ENCODE results near the gene WDFY4. TPM values are rescaled to one million over a fixed set of nuclear protein-coding genes. Genes with fewer than 3 reads are reported as not detected.

WDFY4 gene
- total and polyA plus RNA-seq, 2 of the 4 experiments (the other 2 are of a cell fraction), result not detected

DNA sequence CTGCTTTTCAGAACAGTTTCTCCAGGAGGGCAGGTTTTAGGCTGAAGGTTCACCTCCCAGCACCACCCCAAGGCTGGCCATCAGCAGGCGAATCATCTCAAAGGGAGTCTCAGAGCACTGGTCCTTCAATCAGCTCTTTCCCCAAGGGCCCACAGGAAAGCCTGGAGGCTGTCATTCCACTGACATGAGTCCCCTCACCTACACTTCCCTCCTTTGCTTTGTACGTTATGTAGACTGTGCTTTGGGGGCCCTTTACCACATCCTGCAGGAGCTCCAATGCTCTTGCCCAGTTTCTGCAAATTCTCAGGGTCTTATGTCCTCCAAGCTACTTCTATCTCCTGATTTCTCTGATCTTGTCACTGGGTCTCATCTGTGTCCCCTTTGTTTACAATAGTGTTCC is 15.4 kb downstream of the WDFY4 start:
- H2BK15ac ChIP-seq (ENCODE audit: low read depth, low read length), result no peak overlapping the region
- WGBS, 2 experiments (ENCODE audit: extremely low coverage in 2 of 2, insufficient read length in 1 of 2), result no CpG with 5 or more reads among the region's 2 CpGs
- H4K5ac ChIP-seq (ENCODE audit: low read depth, low read length), result no peak overlapping the region
- no peak overlapping the region for H3K4ac ChIP-seq (ENCODE audit: low read depth, low read length)
- no peak overlapping the region for H3K4me2 ChIP-seq (ENCODE audit: low read depth, low read length)
- H2BK120ac ChIP-seq (ENCODE audit: low read depth, low read length), result no peak overlapping the region
- no peak overlapping the region for H3K14ac ChIP-seq (replicated peaks; ENCODE audit: low read depth, low read length)
- DNase-seq (no peak), ATAC-seq (ENCODE audit: low read depth) (no peak)
- no TSS peak for BruUV-seq (replicated peaks)
- H4K91ac ChIP-seq (ENCODE audit: insufficient read depth, low read depth, low read length), result no peak overlapping the region
- intact Hi-C loops (cut with micrococcal nuclease) (no loop called here), in situ Hi-C loops (cut with MboI; ENCODE audit: low sequenced_read_pairs) (no loop called here), dilution Hi-C loops (cut with HindIII; ENCODE audit: low sequenced_read_pairs, unreplicated experiment) (no loop called here)
- ChIA-PET CTCF (no interaction called here), POLR2A (ENCODE audit: unreplicated experiment) (no interaction called here)
- H3K9ac ChIP-seq (ENCODE audit: low read depth, low read length), result no peak overlapping the region
- no peak overlapping the region for H2BK20ac ChIP-seq (ENCODE audit: low read depth, low read length)
- no peak overlapping the region for H3K4me3 ChIP-seq (ENCODE audit: insufficient read depth, low read depth, low read length)
- no peak overlapping the region for H3K27ac ChIP-seq (ENCODE audit: insufficient read depth, low read length)
- TF ChIP-seq RCOR1 (IDR thresholded peaks at IDR 0.05; ENCODE audit: insufficient replicate concordance, low read length) (no peak), CHD1 (IDR thresholded peaks at IDR 0.05; ENCODE audit: low read depth, low read length) (no peak), MAZ (IDR thresholded peaks at IDR 0.05; ENCODE audit: borderline replicate concordance, low read depth, low read length) (no peak)
- no peak overlapping the region for H4K8ac ChIP-seq (ENCODE audit: low read depth in 2 of 2, low read length in 2 of 2)
- no peak overlapping the region for H2AFZ ChIP-seq (replicated peaks; ENCODE audit: low read length, poor library complexity)
- H3K18ac ChIP-seq (ENCODE audit: low read depth, low read length), result no peak overlapping the region
- no peak overlapping the region for H2BK5ac ChIP-seq (ENCODE audit: low read depth, low read length, poor library complexity, severe bottlenecking)
- no peaks in the 10 kb centered on the region for H3K9me1 ChIP-seq (ENCODE audit: insufficient read depth, low read length)
- no peaks in the 10 kb centered on the region for H3K4me1 ChIP-seq (ENCODE audit: control insufficient read depth, insufficient read depth, low read length)
- H3K36me3 ChIP-seq (ENCODE audit: control insufficient read depth, insufficient read depth, low read length), result no peaks in the 10 kb centered on the region
- no peaks in the 10 kb centered on the region for H3K9me3 ChIP-seq (ENCODE audit: control insufficient read depth, insufficient read depth, low read length)
- H2AK5ac ChIP-seq (ENCODE audit: low read depth, low read length), result no peak overlapping the region
- H3K79me1 ChIP-seq (ENCODE audit: low read depth in 1 of 2, low read length in 2 of 2), result no peaks in the 10 kb centered on the region
- no peak overlapping the region for H3K56ac ChIP-seq (ENCODE audit: extremely low read depth, insufficient read depth, low read length)
- no peaks in the 10 kb centered on the region for H4K20me1 ChIP-seq (ENCODE audit: insufficient read depth, low read length)
- H3K27me3 ChIP-seq (ENCODE audit: control insufficient read depth, insufficient read depth, low read length), result peaks cover 32% of the 10 kb centered on the region
- H2AK9ac ChIP-seq (replicated peaks; ENCODE audit: low read depth, low read length, poor library complexity), result no peak overlapping the region
- no peak overlapping the region for H3K23ac ChIP-seq (ENCODE audit: low read depth, low read length)

Data from IMR-90 (cell line).